BE2C (cell line): ENCODE data around the gene SORCS1.

Source experiments
- DNase-seq: peaks from one replicate; pipeline ENCODE4 v3.0.0-alpha.2; 2020
- H3K27me3 ChIP-seq: fragments of 250-450 bp; sonication (Bioruptor Pico); 2 replicates; pipeline ENCODE4 v1.5.1; 2020; ENCODE audit warnings: mild to moderate bottlenecking
- H3K36me3 ChIP-seq: fragments of 250-450 bp; sonication (Bioruptor Pico); 2 replicates; pipeline ENCODE4 v1.5.1; 2020; ENCODE audit warnings: mild to moderate bottlenecking
- H3K4me1 ChIP-seq: fragments of 250-450 bp; sonication (Bioruptor Pico); 2 replicates; pipeline ENCODE4 v1.5.1; 2020
- H3K4me3 ChIP-seq: 2 replicates; pipeline ENCODE4 v1.5.1; 2011; ENCODE audit warnings: low read depth, low read length
- H3K9me3 ChIP-seq: fragments of 250-450 bp; sonication (Bioruptor Pico); 2 replicates; pipeline ENCODE4 v1.5.1; 2020
- CTCF ChIP-seq: IDR thresholded peaks from 2 replicates; pipeline ENCODE4 v1.5.1; 2012; ENCODE audit warnings: mild to moderate bottlenecking, low read depth, low read length

SORCS1 gene

GRCh38 chr10:106825576-106826364 is 338.7 kb downstream of the SORCS1 start:
- Histone ChIP-seq H3K4me1 (peaks cover 3% of the 10 kb centered on the region; the same call in 1 of the 2 replicates), H3K27me3 (no peaks in the 10 kb centered on the region), H3K36me3 (no peaks in the 10 kb centered on the region), H3K9me3 (no peaks in the 10 kb centered on the region), H3K4me3 (no peak overlapping the region)
- TF ChIP-seq CTCF, result no peak
- no peak for DNase-seq

- peaks cover 36% of the 10 kb centered on the region for H3K4me1 ChIP-seq
- H3K9me3 ChIP-seq, result no peaks in the 10 kb centered on the region
- H3K27me3 ChIP-seq, result no peaks in the 10 kb centered on the region
- H3K4me3 ChIP-seq, result no peak overlapping the region
- H3K36me3 ChIP-seq, result no peaks in the 10 kb centered on the region
- no peak for DNase-seq
- TF ChIP-seq CTCF, result no peak
These were observed 343.9 kb downstream of the SORCS1 start for GRCh38 chr10:106820579-106820978.

- Histone ChIP-seq H3K27me3 (no peaks in the 10 kb centered on the region), H3K36me3 (no peaks in the 10 kb centered on the region), H3K4me1 (peaks cover 41% of the 10 kb centered on the region), H3K9me3 (no peaks in the 10 kb centered on the region), H3K4me3 (no peak overlapping the region)
- TF ChIP-seq CTCF, result no peak
- DNase-seq, result peak; percentile 50
These were observed 345.0 kb downstream of the SORCS1 start for GRCh38 chr10:106819490-106819889.

GRCh38 chr10:106816318-106817085 is 348.0 kb downstream of the SORCS1 start:
- Histone ChIP-seq H3K27me3 (no peaks in the 10 kb centered on the region), H3K4me3 (no peak overlapping the region), H3K9me3 (peaks cover 3% of the 10 kb centered on the region; the same call in 1 of the 2 replicates), H3K36me3 (no peaks in the 10 kb centered on the region), H3K4me1 (peaks cover 41% of the 10 kb centered on the region)
- DNase-seq, result peak; percentile 76
- TF ChIP-seq CTCF, result no peak

- Histone ChIP-seq H3K4me3 (no peak overlapping the region), H3K4me1 (peaks cover 39% of the 10 kb centered on the region), H3K9me3 (peaks cover 3% of the 10 kb centered on the region; the same call in 1 of the 2 replicates), H3K36me3 (no peaks in the 10 kb centered on the region), H3K27me3 (no peaks in the 10 kb centered on the region)
- DNase-seq, result no peak
- no peak for TF ChIP-seq CTCF
These were observed 349.0 kb downstream of the SORCS1 start for GRCh38 chr10:106815427-106816043.
